Esophagus muscularis mucosa (tissue), 3 donors: ENCODE measurements around the gene NCR2.

Source experiments
- POLR2AphosphoS5 ChIP-seq, 2 donors: sonication (generic); formaldehyde crosslinking; IDR thresholded peaks; one replicate each; pipeline ENCODE4 v1.6.1; 2017; ENCODE audit warnings: antibody characterized with exemption in 2 of 2
- TF ChIP-seq, protein P1 (sequence below), 3 experiments: fragments of 200-600 bp in 2 of 3; fragments of 450-650 bp in 1 of 3; sonication (generic) in 2 of 3; IDR thresholded peaks; one replicate each; pipeline ENCODE4 v1.5.1; 2017 to 2019; ENCODE audit warnings: antibody characterized with exemption in 3 of 3, mild to moderate bottlenecking in 2 of 3, moderate library complexity in 1 of 3

DNA sequence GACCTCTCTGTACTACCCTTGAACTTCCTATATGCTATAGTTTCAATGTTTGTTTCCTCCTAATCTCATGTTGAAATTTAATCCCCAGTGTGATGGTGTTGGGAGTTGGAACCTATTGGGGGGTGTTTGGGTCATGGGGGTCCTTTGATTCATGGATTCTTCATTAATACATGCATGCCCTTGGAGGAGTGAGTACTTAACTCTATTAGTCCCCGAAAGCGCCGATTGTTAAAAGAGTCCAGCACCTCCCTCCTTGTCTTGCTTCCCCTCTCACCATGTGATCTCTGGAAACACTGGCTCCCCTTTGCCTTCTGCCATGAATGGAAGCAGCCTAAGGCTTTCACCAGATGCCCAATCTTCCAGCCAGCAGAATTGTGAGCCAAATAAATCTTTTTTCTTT, 31.7 kb downstream of the NCR2 start:
- TF ChIP-seq, protein P1, sequence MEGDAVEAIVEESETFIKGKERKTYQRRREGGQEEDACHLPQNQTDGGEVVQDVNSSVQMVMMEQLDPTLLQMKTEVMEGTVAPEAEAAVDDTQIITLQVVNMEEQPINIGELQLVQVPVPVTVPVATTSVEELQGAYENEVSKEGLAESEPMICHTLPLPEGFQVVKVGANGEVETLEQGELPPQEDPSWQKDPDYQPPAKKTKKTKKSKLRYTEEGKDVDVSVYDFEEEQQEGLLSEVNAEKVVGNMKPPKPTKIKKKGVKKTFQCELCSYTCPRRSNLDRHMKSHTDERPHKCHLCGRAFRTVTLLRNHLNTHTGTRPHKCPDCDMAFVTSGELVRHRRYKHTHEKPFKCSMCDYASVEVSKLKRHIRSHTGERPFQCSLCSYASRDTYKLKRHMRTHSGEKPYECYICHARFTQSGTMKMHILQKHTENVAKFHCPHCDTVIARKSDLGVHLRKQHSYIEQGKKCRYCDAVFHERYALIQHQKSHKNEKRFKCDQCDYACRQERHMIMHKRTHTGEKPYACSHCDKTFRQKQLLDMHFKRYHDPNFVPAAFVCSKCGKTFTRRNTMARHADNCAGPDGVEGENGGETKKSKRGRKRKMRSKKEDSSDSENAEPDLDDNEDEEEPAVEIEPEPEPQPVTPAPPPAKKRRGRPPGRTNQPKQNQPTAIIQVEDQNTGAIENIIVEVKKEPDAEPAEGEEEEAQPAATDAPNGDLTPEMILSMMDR (IDR thresholded peaks at IDR 0.05) = no peak
- TF ChIP-seq POLR2AphosphoS5 (IDR thresholded peaks at IDR 0.05) = no peak
